Panc1 (cell line): ENCODE results near the gene ZDBF2. TPM values are rescaled to one million over a fixed set of nuclear protein-coding genes. Genes with fewer than 3 reads are reported as not detected.

ENCODE experiments used
- ATAC-seq: fragments of 200-7000 bp; cut with Tn5 transposase; 2 replicates; pipeline ENCODE4 v1.9.1; 2020; ENCODE audit warnings: mild to moderate bottlenecking, moderate library complexity
- BruUV-seq: library from RNA; stranded (reverse); fragments of 400-500 nt; replicated peaks from 2 replicates; lab custom pipeline; 2021; lab: Mats Ljungman, UMichigan
- CTCF ChIA-PET: fragments of 300-600 bp; sonication (Branson Sonifier 250); formaldehyde crosslinking; loops from one replicate; lab custom pipeline; 2022; ENCODE audit warnings: antibody characterized with exemption; lab: Charles Lee
- POLR2A ChIA-PET: fragments of 300-600 bp; sonication (Branson Sonifier 250); formaldehyde crosslinking; loops from one replicate; lab custom pipeline; 2022; ENCODE audit warnings: antibody characterized with exemption; lab: Charles Lee
- DNase-seq: peaks from one replicate; pipeline ENCODE4 v3.0.0-alpha.2; 2010; ENCODE audit warnings: low read depth, low spot score
- H3K27ac ChIP-seq: 2 replicates; pipeline ENCODE4 v1.5.1; 2011; ENCODE audit warnings: mild to moderate bottlenecking, low read length, inconsistent platforms
- H3K27me3 ChIP-seq: fragments of 200-500 bp; sonication (Bioruptor generic); 2 replicates; pipeline ENCODE4 v1.6.0; 2014; ENCODE audit warnings: low read length, inconsistent platforms; ENCODE audit not compliant: control insufficient read depth, insufficient read depth
- H3K36me3 ChIP-seq: fragments of 200-500 bp; sonication (Bioruptor generic); 2 replicates; pipeline ENCODE4 v1.5.1; 2014; ENCODE audit warnings: inconsistent platforms, mild to moderate bottlenecking, low read length, moderate library complexity; ENCODE audit not compliant: control insufficient read depth, insufficient read depth
- H3K4me1 ChIP-seq: 2 replicates; pipeline ENCODE4 v1.5.1; 2011; ENCODE audit warnings: inconsistent platforms, mild to moderate bottlenecking, low read length, moderate library complexity; ENCODE audit not compliant: control insufficient read depth, insufficient read depth
- H3K4me3 ChIP-seq, 2 experiments: 2 replicates each; pipeline ENCODE4 v1.5.1; 2011 to 2012; ENCODE audit warnings: low read depth in 2 of 2, low read length in 2 of 2, mild to moderate bottlenecking in 2 of 2, inconsistent platforms in 1 of 2, moderate library complexity in 1 of 2
- H3K9me3 ChIP-seq: fragments of 200-500 bp; sonication (Bioruptor generic); 2 replicates; pipeline ENCODE4 v1.5.1; 2014; ENCODE audit warnings: low read depth, mild to moderate bottlenecking, inconsistent platforms, low read length, moderate library complexity; ENCODE audit not compliant: control insufficient read depth, insufficient read depth
- CTCF ChIP-seq: fragments of 450-650 bp; IDR thresholded peaks from 2 replicates; pipeline ENCODE4 v1.5.1; 2017; ENCODE audit warnings: mild to moderate bottlenecking
- POLR2AphosphoS5 ChIP-seq: IDR thresholded peaks from 2 replicates; pipeline ENCODE4 v1.6.1; 2012; ENCODE audit warnings: mild to moderate bottlenecking, low read depth, low read length, moderate library complexity
- REST ChIP-seq, 2 experiments: IDR thresholded peaks; 2 replicates each; pipeline ENCODE4 v1.6.1; 2011 to 2012; ENCODE audit warnings: low read depth in 2 of 2, control low read depth in 1 of 2, low read length in 1 of 2, mild to moderate bottlenecking in 1 of 2, moderate library complexity in 1 of 2; ENCODE audit not compliant: insufficient read depth in 1 of 2
- SIN3A ChIP-seq: IDR thresholded peaks from 2 replicates; pipeline ENCODE4 v1.6.1; 2012; ENCODE audit warnings: low read depth, mild to moderate bottlenecking, low read length, moderate library complexity, borderline replicate concordance; ENCODE audit not compliant: insufficient read depth
- TCF7L2 ChIP-seq: IDR thresholded peaks from 2 replicates; pipeline ENCODE4 v1.6.1; 2011; ENCODE audit warnings: mild to moderate bottlenecking, low read depth, low read length, inconsistent platforms
- in situ Hi-C: cut with HindIII; loops from 2 replicates; pipeline ENCODE4 v1.10.0; 2016; ENCODE audit warnings: low sequenced_read_pairs, low pct_unique_long_range_greater_than_20kb
- intact Hi-C: fragments of 100-400 bp; cut with micrococcal nuclease; formaldehyde crosslinking; loops from one replicate; pipeline ENCODE4 v1.10.0; 2022; ENCODE audit not compliant: unreplicated experiment
- total RNA-seq: library from RNA; stranded (reverse); gene quantifications from one replicate; pipeline ENCODE4 v1.2.1, GENCODE V29; 2021; ENCODE audit not compliant: unreplicated experiment

The ZDBF2 gene
- total RNA-seq, 1 experiment from 2014 or later = 4.2 TPM

- BruUV-seq = no TSS peak
- no peaks in the 10 kb centered on the region for H3K36me3 ChIP-seq
- in situ Hi-C loops = no loop called here
- no peaks in the 10 kb centered on the region for H3K4me1 ChIP-seq
- intact Hi-C loops = no loop called here
- H3K4me3 ChIP-seq = no peak overlapping the region
- H3K27ac ChIP-seq = no peak overlapping the region
- POLR2A ChIA-PET = no interaction called here
- CTCF ChIA-PET = interaction anchor here (0.6 kb wide), 1 partner anchor 125 kb away, joined by 3 read pairs; no protein-coding TSS in a partner anchor
- H3K9me3 ChIP-seq = no peaks in the 10 kb centered on the region
- ATAC-seq = no peak
- DNase-seq = no peak
- no peak for TF ChIP-seq CTCF
- TF ChIP-seq SIN3A = no peak
- no peak for TF ChIP-seq TCF7L2
- no peaks in the 10 kb centered on the region; the same call in 1 of the 2 replicates for H3K27me3 ChIP-seq
Measured at GRCh38 chr2:206231669-206232286, 42.7 kb upstream of the ZDBF2 start.

- DNase-seq (no peak), ATAC-seq (no peak)
- Histone ChIP-seq H3K4me1 (no peaks in the 10 kb centered on the region), H3K27ac (no peak overlapping the region), H3K9me3 (no peaks in the 10 kb centered on the region), H3K27me3 (no peaks in the 10 kb centered on the region; the same call in 1 of the 2 replicates), H3K4me3 (no peak overlapping the region), H3K36me3 (no peaks in the 10 kb centered on the region)
- CTCF ChIA-PET = no interaction called here
- in situ Hi-C loops = no loop called here
- BruUV-seq = no TSS peak
- POLR2A ChIA-PET = no interaction called here
- TF ChIP-seq SIN3A (no peak), REST (IDR thresholded peaks at IDR 0.05; ENCODE audit: insufficient read depth in 1 of 2, low read depth in 2 of 2, low read length in 1 of 2) (no peak), TCF7L2 (no peak), CTCF (no peak), POLR2AphosphoS5 (no peak)
- intact Hi-C loops = no loop called here
Measured at GRCh38 chr2:206232287-206233035, 42.0 kb upstream of the ZDBF2 start.
